HG03066 (cell line): ENCODE data around the gene STBD1.
A peak's percentile ranks its signal among the peaks of the same experiment; 100 is the strongest.
"Not testable (repeated sequence)": the region's sequence is repeated elsewhere in the genome, so short reads cannot be mapped to it uniquely, and the experiment has no call there.

ENCODE experiments used
- ATAC-seq: cut with Tn5 transposase; IDR thresholded peaks from one replicate; pipeline ENCODE4 v1.9.1; 2021; ENCODE audit warnings: low read depth; ENCODE audit not compliant: unreplicated experiment

Gene STBD1

GRCh38 chr4:76282941-76283689 lies 23.4 kb upstream of the STBD1 start:
- no peak for ATAC-seq

- ATAC-seq: no peak
These were observed 22.6 kb upstream of the STBD1 start for GRCh38 chr4:76283900-76284299.

GRCh38 chr4:76287811-76288210 lies 18.7 kb upstream of the STBD1 start:
- not testable (repeated sequence) for ATAC-seq

GRCh38 chr4:76292730-76293129 lies 13.8 kb upstream of the STBD1 start:
- no peak for ATAC-seq

GRCh38 chr4:76293772-76294171 lies 12.8 kb upstream of the STBD1 start:
- ATAC-seq: no peak

- ATAC-seq: no peak
These were observed 10.2 kb upstream of the STBD1 start for GRCh38 chr4:76296286-76296820.

GRCh38 chr4:76298227-76298626 lies 8.3 kb upstream of the STBD1 start:
- ATAC-seq: no peak

GRCh38 chr4:76300012-76300411 lies 6.5 kb upstream of the STBD1 start:
- no peak for ATAC-seq

- ATAC-seq: peak; percentile 97
These were observed 5.3 kb upstream of the STBD1 start for GRCh38 chr4:76301068-76301774.

- no peak for ATAC-seq
These were observed 4.8 kb upstream of the STBD1 start for GRCh38 chr4:76301775-76302162.

- ATAC-seq: no peak
These were observed 3.6 kb upstream of the STBD1 start for GRCh38 chr4:76302826-76303438.

GRCh38 chr4:76305033-76305687 lies 1.4 kb upstream of the STBD1 start:
- ATAC-seq: no peak

GRCh38 chr4:76306882-76307659 lies 538 bp downstream of the STBD1 start:
- ATAC-seq: no peak

- ATAC-seq: no peak
These were observed 1.1 kb downstream of the STBD1 start for GRCh38 chr4:76307660-76308014.

- ATAC-seq: no peak
These were observed 2.0 kb downstream of the STBD1 start for GRCh38 chr4:76308548-76308947.

GRCh38 chr4:76309939-76310550 lies 3.5 kb downstream of the STBD1 start:
- ATAC-seq: no peak

- no peak for ATAC-seq
These were observed 4.2 kb downstream of the STBD1 start for GRCh38 chr4:76310683-76311082.

- no peak for ATAC-seq
These were observed 5.4 kb downstream of the STBD1 start for GRCh38 chr4:76311896-76312331.

GRCh38 chr4:76312457-76312856 lies 5.9 kb downstream of the STBD1 start:
- no peak for ATAC-seq

- ATAC-seq: no peak
These were observed 7.0 kb downstream of the STBD1 start for GRCh38 chr4:76313547-76313946.
